ENCODE measurements around the gene SELENON. TPM values are rescaled to one million over a fixed set of nuclear protein-coding genes. Genes with fewer than 3 reads are reported as not detected.

Gene SELENON
- total and polyA plus RNA-seq, 10 donors = 9.7 to 80.9 (median 56.7) TPM

DNA sequence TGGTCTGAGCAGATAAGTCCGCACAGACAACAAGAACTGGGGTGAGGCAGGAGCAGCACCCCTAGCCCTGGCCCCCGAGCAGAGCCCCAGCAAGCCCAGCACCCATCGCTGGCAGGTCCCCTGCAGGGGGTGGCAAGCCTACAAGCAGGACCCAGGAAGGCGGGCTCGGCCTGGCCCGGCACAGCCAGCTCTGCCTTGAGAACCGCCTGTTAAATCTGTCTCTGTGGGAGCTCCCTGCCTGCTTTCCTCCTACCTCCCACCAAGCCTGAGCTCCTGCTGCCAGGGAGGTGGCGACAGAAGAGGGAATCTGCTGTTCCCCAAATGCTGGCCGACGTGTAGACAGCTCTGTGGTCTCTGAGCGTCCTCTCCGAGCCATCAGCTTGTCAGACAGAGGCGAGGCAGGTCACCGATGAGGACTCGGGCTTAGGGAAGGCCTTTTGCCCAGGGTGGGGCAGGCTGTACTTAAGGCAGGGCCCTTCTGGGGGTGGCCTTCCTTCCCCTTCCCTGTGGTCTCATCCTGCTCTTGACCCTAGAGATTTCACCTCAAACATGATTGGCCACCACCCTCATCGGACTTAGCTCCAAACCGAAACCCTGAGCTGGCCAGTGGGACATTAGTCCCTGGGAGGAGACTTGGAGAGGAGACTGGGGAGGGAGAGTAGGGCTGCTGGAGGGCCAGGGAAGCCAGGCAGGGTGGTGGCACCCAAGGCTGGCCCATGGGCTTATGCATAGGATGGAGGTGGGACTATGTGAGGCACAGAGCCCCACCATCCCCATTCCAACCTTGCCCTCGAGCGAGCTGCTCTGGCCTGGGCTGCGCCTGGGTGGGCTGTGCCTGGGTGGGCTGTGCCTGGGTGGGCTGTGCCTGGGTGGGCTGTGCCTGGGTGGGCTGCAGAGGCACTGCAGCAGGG lies 7.7 kb downstream of the SELENON start:
- H3K27ac ChIP-seq = peak overlapping the region in 6 of 8 donors; percentile 13 to 72 (median 66)

GRCh38 chr1:25808481-25809244 lies 8.7 kb downstream of the SELENON start:
- intact Hi-C loops (cut with DNase I; ENCODE audit: low total_unique reads) = loop anchor here (10.0 kb wide), 1 partner anchor 284 kb away; no protein-coding TSS in a partner anchor
- H3K27ac ChIP-seq = peak overlapping the region in 3 of 8 donors; percentile 18 to 72 (median 64)
- TF ChIP-seq POLR2AphosphoS5 (IDR thresholded peaks at IDR 0.05) (no peak), POLR2A (IDR thresholded peaks at IDR 0.05) (no peak), CTCF (IDR thresholded peaks at IDR 0.05 in 8 of 11, conservative IDR thresholded peaks at IDR 0.05 in 3 of 11) (no peak)
- peaks cover 0 to 85% (median 20%) of the 10 kb centered on the region in 6 donors for H3K36me3 ChIP-seq
- 84 to 92% (median 89%) methylated on average over 23 to 34 of the region's 34 CpGs for WGBS, 5 donors
- no peaks in the 10 kb centered on the region for H3K27me3 ChIP-seq (replicated peaks in 1 of 7)
- H3K4me3 ChIP-seq = peak overlapping the region in 1 of 8 donors; percentile 7
- H3K4me1 ChIP-seq = peaks cover 16 to 80% (median 68%) of the 10 kb centered on the region in 6 donors
- H3K9me3 ChIP-seq = no peaks in the 10 kb centered on the region
- no peak for DNase-seq

More for the DNA sequence above, 7.7 kb downstream of the SELENON start:
- H3K9me3 ChIP-seq = no peaks in the 10 kb centered on the region
- intact Hi-C loops (cut with DNase I; ENCODE audit: low total_unique reads) = loop anchor here (10.0 kb wide), 1 partner anchor 283 kb away; no protein-coding TSS in a partner anchor
- TF ChIP-seq POLR2A (IDR thresholded peaks at IDR 0.05) = no peak
- no peak for TF ChIP-seq CTCF (IDR thresholded peaks at IDR 0.05 in 8 of 11, conservative IDR thresholded peaks at IDR 0.05 in 3 of 11)
- peak in 2 of 3 donors; percentile 20 to 51 for TF ChIP-seq POLR2AphosphoS5 (IDR thresholded peaks at IDR 0.05)
- no peak overlapping the region for H3K4me3 ChIP-seq
- H3K4me1 ChIP-seq = peaks cover 20 to 89% (median 77%) of the 10 kb centered on the region in 6 donors
- H3K36me3 ChIP-seq = peaks cover 0 to 75% (median 19%) of the 10 kb centered on the region in 6 donors
- DNase-seq = peak; percentile 67
- no peaks in the 10 kb centered on the region for H3K27me3 ChIP-seq (replicated peaks in 1 of 7)
- 75 to 89% (median 82%) methylated on average over 14 to 20 of the region's 20 CpGs for WGBS, 5 donors

- Histone ChIP-seq H3K27me3 (replicated peaks in 1 of 7) (no peaks in the 10 kb centered on the region), H3K4me3 (peak overlapping the region in 1 of 8 donors; percentile 7), H3K27ac (peak overlapping the region in 2 of 8 donors; percentile 5 to 18), H3K9me3 (no peaks in the 10 kb centered on the region), H3K4me1 (peaks cover 16 to 72% (median 62%) of the 10 kb centered on the region in 6 donors), H3K36me3 (peaks cover 0 to 92% (median 27%) of the 10 kb centered on the region in 6 donors)
- TF ChIP-seq CTCF (IDR thresholded peaks at IDR 0.05 in 8 of 11, conservative IDR thresholded peaks at IDR 0.05 in 3 of 11) (no peak), POLR2AphosphoS5 (IDR thresholded peaks at IDR 0.05) (peak in 2 of 3 donors; percentile 34 to 45)
- 55 to 65% (median 63%) methylated on average over 10 to 18 of the region's 18 CpGs for WGBS, 5 donors
- intact Hi-C loops (cut with DNase I; ENCODE audit: low total_unique reads) = loop anchor here (10.0 kb wide), 1 partner anchor 285 kb away; no protein-coding TSS in a partner anchor
- no peak for DNase-seq
These were observed 9.4 kb downstream of the SELENON start for GRCh38 chr1:25809283-25809926.
